WTC11 (cell line): ENCODE data around the gene TBR1. TPM values are rescaled to one million over a fixed set of nuclear protein-coding genes. Genes with fewer than 3 reads are reported as not detected.

ENCODE experiments used
- ATAC-seq: fragments of 200-7000 bp; cut with Tn5 transposase; 2 replicates; pipeline ENCODE4 v1.10.0; 2021; ENCODE audit warnings: mild to moderate bottlenecking, moderate library complexity
- CTCF ChIA-PET: fragments of 300-600 bp; sonication (Branson Sonifier 250); formaldehyde crosslinking; loops from one replicate; lab custom pipeline; 2021; ENCODE audit warnings: antibody characterized with exemption; lab: Charles Lee
- POLR2A ChIA-PET: fragments of 350-600 bp; sonication (Branson Sonifier 250); formaldehyde crosslinking; loops from one replicate; lab custom pipeline; 2021; ENCODE audit warnings: antibody characterized with exemption; lab: Charles Lee
- DNase-seq: peaks from one replicate; pipeline ENCODE4 v3.0.0; 2021; ENCODE audit warnings: low spot score
- H3K27ac Mint-ChIP-seq: 2 replicates; pipeline ENCODE4 v1.8.0; 2021; ENCODE audit warnings: mixed read lengths
- H3K27me3 Mint-ChIP-seq: 2 replicates; pipeline ENCODE4 v1.8.0; 2021; ENCODE audit warnings: low read depth, mild to moderate bottlenecking, moderate library complexity, mixed read lengths
- H3K36me3 Mint-ChIP-seq: 2 replicates; pipeline ENCODE4 v1.8.0; 2021; ENCODE audit warnings: mixed read lengths
- H3K4me1 Mint-ChIP-seq: 2 replicates; pipeline ENCODE4 v1.8.0; 2022; ENCODE audit warnings: mixed read lengths
- H3K4me3 Mint-ChIP-seq: 2 replicates; pipeline ENCODE4 v1.8.0; 2021; ENCODE audit warnings: mild to moderate bottlenecking, moderate library complexity, mixed read lengths
- H3K9me3 Mint-ChIP-seq: 2 replicates; pipeline ENCODE4 v1.8.0; 2021; ENCODE audit warnings: mixed read lengths
- AFF4 ChIP-seq: sonication (generic); formaldehyde crosslinking; IDR thresholded peaks from 2 replicates; pipeline ENCODE4 v1.8.1; 2023; ENCODE audit warnings: mild to moderate bottlenecking, missing genetic modification reagents, borderline replicate concordance
- ATF2 ChIP-seq: sonication (generic); formaldehyde crosslinking; IDR thresholded peaks from 2 replicates; pipeline ENCODE4 v1.8.1; 2022; ENCODE audit warnings: low read depth, missing genetic modification reagents, borderline replicate concordance
- CDX4 ChIP-seq: fragments of 250-450 bp; sonication (Bioruptor Pico); IDR thresholded peaks from 2 replicates; pipeline ENCODE4 v1.9.0; 2021; ENCODE audit warnings: moderate library complexity, mild to moderate bottlenecking, inconsistent platforms, borderline replicate concordance
- CREM ChIP-seq: sonication (generic); formaldehyde crosslinking; IDR thresholded peaks from 2 replicates; pipeline ENCODE4 v1.8.1; 2022; ENCODE audit warnings: mild to moderate bottlenecking, missing genetic modification reagents, moderate library complexity
- E2F1 ChIP-seq: sonication (generic); formaldehyde crosslinking; IDR thresholded peaks from 2 replicates; pipeline ENCODE4 v1.8.0; 2022; ENCODE audit warnings: mild to moderate bottlenecking, missing genetic modification reagents
- ELF4 ChIP-seq: sonication (generic); formaldehyde crosslinking; IDR thresholded peaks from 2 replicates; pipeline ENCODE4 v1.8.1; 2022; ENCODE audit warnings: low read depth, mild to moderate bottlenecking, moderate library complexity, missing genetic modification reagents
- ERG ChIP-seq: fragments of 250-450 bp; sonication (Bioruptor Pico); IDR thresholded peaks from 2 replicates; pipeline ENCODE4 v1.8.0; 2021; ENCODE audit warnings: mild to moderate bottlenecking
- ESRRA ChIP-seq: sonication (generic); formaldehyde crosslinking; IDR thresholded peaks from 2 replicates; pipeline ENCODE4 v1.8.1; 2022; ENCODE audit warnings: mild to moderate bottlenecking, missing genetic modification reagents, borderline replicate concordance
- FOXJ3 ChIP-seq: sonication (generic); formaldehyde crosslinking; IDR thresholded peaks from 2 replicates; pipeline ENCODE4 v1.9.0; 2021; ENCODE audit warnings: missing genetic modification reagents, mild to moderate bottlenecking, borderline replicate concordance
- GRHL2 ChIP-seq: fragments of 250-450 bp; sonication (Bioruptor Pico); IDR thresholded peaks from 2 replicates; pipeline ENCODE4 v1.8.0; 2022; ENCODE audit warnings: mild to moderate bottlenecking, moderate library complexity; ENCODE audit not compliant: insufficient replicate concordance, severe bottlenecking
- PRRX2 ChIP-seq: fragments of 250-450 bp; sonication (Bioruptor Pico); IDR thresholded peaks from 2 replicates; pipeline ENCODE4 v1.8.0; 2021; ENCODE audit warnings: mild to moderate bottlenecking
- RELA ChIP-seq: sonication (generic); formaldehyde crosslinking; IDR thresholded peaks from 2 replicates; pipeline ENCODE4 v1.8.1; 2022; ENCODE audit warnings: missing genetic modification reagents, mild to moderate bottlenecking, borderline replicate concordance
- STAT6 ChIP-seq: sonication (generic); formaldehyde crosslinking; conservative IDR thresholded peaks from 2 replicates; pipeline ENCODE4 v1.8.1; 2023; ENCODE audit warnings: mild to moderate bottlenecking, low read depth, missing genetic modification reagents, moderate library complexity
- TP53 ChIP-seq: sonication (generic); formaldehyde crosslinking; IDR thresholded peaks from 2 replicates; pipeline ENCODE4 v1.8.1; 2023; ENCODE audit warnings: mild to moderate bottlenecking, missing genetic modification reagents
- USF2 ChIP-seq: sonication (generic); formaldehyde crosslinking; IDR thresholded peaks from 2 replicates; pipeline ENCODE4 v1.8.1; 2023; ENCODE audit warnings: mild to moderate bottlenecking, missing genetic modification reagents, moderate library complexity
- ZNF138 ChIP-seq: sonication (generic); formaldehyde crosslinking; conservative IDR thresholded peaks from 2 replicates; pipeline ENCODE4 v1.8.1; 2022; ENCODE audit warnings: mild to moderate bottlenecking, moderate library complexity, missing genetic modification reagents
- total RNA-seq: library from RNA; stranded (reverse); gene quantifications from 3 replicates; pipeline ENCODE4 v1.2.3, GENCODE V29; 2021

TBR1 gene
- total RNA-seq, 1 experiment from 2014 or later: not detected

- Mint-ChIP-seq H3K27ac (peak overlapping the region; percentile 64; the same call in 1 of the 2 replicates), H3K36me3 (peaks cover 15% of the 10 kb centered on the region), H3K9me3 (peaks cover 8% of the 10 kb centered on the region), H3K27me3 (no peaks in the 10 kb centered on the region), H3K4me1 (peaks cover 76% of the 10 kb centered on the region), H3K4me3 (no peak overlapping the region)
- ChIA-PET POLR2A (no interaction called here), CTCF (no interaction called here)
- TF ChIP-seq GRHL2 (CRISPR knock-in tag): no peak
- TF ChIP-seq RELA (CRISPR knock-in tag): no peak
- TF ChIP-seq ATF2 (CRISPR knock-in tag): no peak
- TF ChIP-seq CREM (CRISPR knock-in tag): no peak
- no peak for TF ChIP-seq PRRX2 (CRISPR knock-in tag)
- TF ChIP-seq STAT6: no peak
- DNase-seq (no peak), ATAC-seq (no peak)
Observed at GRCh38 chr2:161367675-161368074, 48.4 kb upstream of the TBR1 start.

- H3K27me3 Mint-ChIP-seq: no peaks in the 10 kb centered on the region
Observed at GRCh38 chr2:161369311-161369710, 46.8 kb upstream of the TBR1 start.

More at GRCh38 chr2:161369311-161369710, 46.8 kb upstream of the TBR1 start:
- DNase-seq (no peak), ATAC-seq (peak; percentile 76)
- peak overlapping the region; percentile 41; the same call in 1 of the 2 replicates for H3K27ac Mint-ChIP-seq
- TF ChIP-seq AFF4 (CRISPR knock-in tag) (no peak), ZNF138 (CRISPR knock-in tag) (no peak), ESRRA (CRISPR knock-in tag) (no peak), FOXJ3 (no peak), USF2 (no peak), TP53 (CRISPR knock-in tag) (no peak), E2F1 (CRISPR knock-in tag) (no peak), ELF4 (CRISPR knock-in tag) (no peak), ERG (CRISPR knock-in tag) (no peak), CDX4 (CRISPR knock-in tag) (no peak)
- H3K36me3 Mint-ChIP-seq: peaks cover 5% of the 10 kb centered on the region
- POLR2A ChIA-PET: no interaction called here
- CTCF ChIA-PET: no interaction called here
- peaks cover 80% of the 10 kb centered on the region for H3K4me1 Mint-ChIP-seq
- peak overlapping the region; percentile 49 for H3K4me3 Mint-ChIP-seq
- H3K9me3 Mint-ChIP-seq: no peaks in the 10 kb centered on the region
